ENCODE results near the gene POLR1C. TPM values are rescaled to one million over a fixed set of nuclear protein-coding genes. Genes with fewer than 3 reads are reported as not detected.
A peak's percentile ranks its signal among the peaks of the same experiment; 100 is the strongest.

Gene POLR1C
- total RNA-seq, 1 experiment from 2014 or later, result 41.4 TPM

GRCh38 chr6:43509142-43509983 is 7.5 kb upstream of the POLR1C start:
- no peak for TF ChIP-seq CTCF (conservative IDR thresholded peaks at IDR 0.05)
- Histone ChIP-seq H3K4me2 (peak overlapping the region; percentile 79), H3K27ac (no peak overlapping the region), H3K9me2 (ENCODE audit: insufficient read depth) (no peaks in the 10 kb centered on the region), H3K79me2 (ENCODE audit: low read depth) (peaks cover under 1% of the 10 kb centered on the region; the same call in 1 of the 2 replicates), H2AFZ (no peak overlapping the region; the same call in 1 of the 2 replicates), H3K36me3 (ENCODE audit: low read depth) (peaks cover 5% of the 10 kb centered on the region; the same call in 1 of the 2 replicates), H3K27me3 (ENCODE audit: insufficient read depth, low read depth) (no peaks in the 10 kb centered on the region), H3F3A (ENCODE audit: insufficient read depth, low read depth) (peaks cover 31% of the 10 kb centered on the region), H3K4me3 (peak overlapping the region; percentile 84; the same call in 1 of the 2 replicates), H3K9me3 (ENCODE audit: insufficient read depth, low read depth) (no peaks in the 10 kb centered on the region), H3K4me1 (replicated peaks; ENCODE audit: insufficient read depth) (0 out of 2 replicates have a peak, but pooled peaks cover 7% of the 10 kb centered on the region), H4K20me1 (ENCODE audit: insufficient read depth) (peaks cover 4% of the 10 kb centered on the region)
- ChIA-PET CTCF (interaction anchor here (0.6 kb wide), 2 partner anchors 119 to 316 kb away, joined by 3 to 4 read pairs; no protein-coding TSS in a partner anchor), POLR2A (ENCODE audit: unreplicated experiment) (interaction anchor here (0.6 kb wide), 1 partner anchor 21 kb away, joined by 35 read pairs; no protein-coding TSS in a partner anchor)
- BruUV-seq (replicated peaks), result no TSS peak
- DNase-seq, result no peak
- intact Hi-C loops (cut with micrococcal nuclease; ENCODE audit: unreplicated experiment), result no loop called here

- H3K9me2 ChIP-seq (ENCODE audit: insufficient read depth), result no peaks in the 10 kb centered on the region
- H2AFZ ChIP-seq, result peak within 1 kb of the TSS; percentile 80
- H3K4me1 ChIP-seq (replicated peaks; ENCODE audit: insufficient read depth), result peaks cover 8% of the 10 kb centered on the region; the same call in 1 of the 2 replicates
- ChIA-PET POLR2A (ENCODE audit: unreplicated experiment) (interaction anchor here (0.6 kb wide), 2 partner anchors 22 to 272 kb away, joined by 11 to 35 read pairs; no protein-coding TSS in a partner anchor), CTCF (interaction anchor here (0.6 kb wide), 2 partner anchors 120 to 317 kb away, joined by 3 to 4 read pairs; no protein-coding TSS in a partner anchor)
- H3F3A ChIP-seq (ENCODE audit: insufficient read depth, low read depth), result peaks cover 31% of the 10 kb centered on the region
- no peak within 1 kb of the TSS for H3K27ac ChIP-seq
- peak; percentile 49 to 84 for DNase-seq
- intact Hi-C loops (cut with micrococcal nuclease; ENCODE audit: unreplicated experiment), result no loop called here
- peak within 1 kb of the TSS; percentile 79 for H3K4me2 ChIP-seq
- peaks cover 7% of the 10 kb centered on the region for H4K20me1 ChIP-seq (ENCODE audit: insufficient read depth)
- peaks cover 9% of the 10 kb centered on the region; the same call in 1 of the 2 replicates for H3K36me3 ChIP-seq (ENCODE audit: low read depth)
- BruUV-seq (replicated peaks), result no TSS peak
- no peaks in the 10 kb centered on the region for H3K27me3 ChIP-seq (ENCODE audit: insufficient read depth, low read depth)
- peak within 1 kb of the TSS; percentile 84; the same call in 1 of the 2 replicates for H3K4me3 ChIP-seq
- TF ChIP-seq CTCF (conservative IDR thresholded peaks at IDR 0.05) (no peak), EZH2 (IDR thresholded peaks at IDR 0.05; ENCODE audit: low read depth) (no peak)
- no peaks in the 10 kb centered on the region for H3K9me3 ChIP-seq (ENCODE audit: insufficient read depth, low read depth)
- peaks cover 7% of the 10 kb centered on the region for H3K79me2 ChIP-seq (ENCODE audit: low read depth)
Observed at GRCh38 chr6:43509984-43510826, 6.7 kb upstream of the POLR1C start, which contains the start of gene LRRC73. Gene LRRC73 (minus strand): TSS chr6:43510346. CDS start chr6:43509785, 561 bp downstream.

- no TSS peak for BruUV-seq (replicated peaks)
- Histone ChIP-seq H3K9me2 (ENCODE audit: insufficient read depth) (no peaks in the 10 kb centered on the region), H3K27me3 (ENCODE audit: insufficient read depth, low read depth) (no peaks in the 10 kb centered on the region), H3K9me3 (ENCODE audit: insufficient read depth, low read depth) (no peaks in the 10 kb centered on the region), H3K4me1 (replicated peaks; ENCODE audit: insufficient read depth) (peaks cover 14% of the 10 kb centered on the region), H3K27ac (no peak overlapping the region), H3K4me3 (no peak overlapping the region), H3K36me3 (ENCODE audit: low read depth) (peaks cover 9% of the 10 kb centered on the region; the same call in 1 of the 2 replicates), H3K79me2 (ENCODE audit: low read depth) (peaks cover 13% of the 10 kb centered on the region), H3K4me2 (peak overlapping the region; percentile 79), H3F3A (ENCODE audit: insufficient read depth, low read depth) (peaks cover 28% of the 10 kb centered on the region), H2AFZ (no peak overlapping the region), H4K20me1 (ENCODE audit: insufficient read depth) (peaks cover 9% of the 10 kb centered on the region)
- POLR2A ChIA-PET (ENCODE audit: unreplicated experiment), result interaction anchor here (0.6 kb wide), 1 partner anchor 273 kb away, joined by 11 read pairs; no protein-coding TSS in a partner anchor
- intact Hi-C loops (cut with micrococcal nuclease; ENCODE audit: unreplicated experiment), result no loop called here
- TF ChIP-seq CTCF (conservative IDR thresholded peaks at IDR 0.05), result no peak
- DNase-seq, result no peak
- CTCF ChIA-PET, result no interaction called here
Observed at GRCh38 chr6:43510827-43511163, 6.1 kb upstream of the POLR1C start.
